Stimulated activated CD4-positive, alpha-beta T cell treated with anti-CD3 and anti-CD28 coated beads, Interleukin-1b, Interleukin-23, amount 100 ng/mL, for 4 hours (primary cell): ENCODE results near the gene BICDL1.

Source experiments
- DNase-seq, 2 donors: peaks; one replicate each; pipeline ENCODE4 v3.0.0-alpha.2; 2020; ENCODE audit warnings: low read depth in 2 of 2

BICDL1 gene

GRCh38 chr12:120054293-120054692 lies 65.3 kb downstream of the BICDL1 start:
- no peak for DNase-seq

GRCh38 chr12:120055231-120056000 lies 66.4 kb downstream of the BICDL1 start:
- no peak for DNase-seq

DNA sequence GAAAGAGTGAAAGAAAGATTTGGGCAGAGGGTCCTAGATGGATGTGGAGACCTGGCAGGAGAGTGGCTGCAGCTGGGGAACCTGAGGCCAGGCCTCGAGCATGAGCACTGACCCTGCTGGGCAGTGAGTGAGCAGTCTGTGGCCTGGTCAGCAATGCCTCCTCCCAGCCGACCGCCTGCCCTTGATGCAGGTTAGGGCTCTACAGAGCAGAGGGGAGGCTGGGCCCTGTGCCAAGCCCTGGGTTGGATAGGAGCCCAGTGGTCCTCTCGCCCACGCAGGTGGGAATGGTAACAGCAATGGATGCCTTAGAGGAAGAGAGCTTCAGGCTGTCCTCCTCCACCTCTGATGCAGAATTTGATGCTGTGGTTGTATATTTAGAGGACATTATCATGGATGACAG lies 67.7 kb downstream of the BICDL1 start:
- DNase-seq: no peak

DNA sequence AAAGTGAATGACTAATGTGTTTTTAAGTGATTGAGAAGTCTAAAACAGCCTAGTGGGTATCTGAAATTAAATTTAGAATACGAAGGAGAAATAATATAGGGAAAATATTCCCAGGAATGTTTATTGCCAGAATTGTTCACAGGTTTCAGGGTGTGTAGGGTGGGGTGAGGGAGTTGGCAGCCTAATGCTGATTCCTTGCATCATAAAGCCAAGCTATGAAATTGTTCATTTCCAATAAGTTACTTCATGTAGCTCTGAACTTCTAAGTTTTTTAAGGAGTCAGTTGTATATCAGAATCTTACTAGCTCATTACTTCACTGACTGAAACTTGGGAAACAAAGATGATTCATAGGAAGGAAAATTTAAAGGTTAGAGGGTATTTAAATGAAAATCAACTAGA lies 71.2 kb downstream of the BICDL1 start:
- no peak for DNase-seq

- no peak for DNase-seq
These were observed 71.7 kb downstream of the BICDL1 start for GRCh38 chr12:120060717-120061116.

- no peak for DNase-seq
These were observed 72.7 kb downstream of the BICDL1 start for GRCh38 chr12:120061575-120062214.

DNA sequence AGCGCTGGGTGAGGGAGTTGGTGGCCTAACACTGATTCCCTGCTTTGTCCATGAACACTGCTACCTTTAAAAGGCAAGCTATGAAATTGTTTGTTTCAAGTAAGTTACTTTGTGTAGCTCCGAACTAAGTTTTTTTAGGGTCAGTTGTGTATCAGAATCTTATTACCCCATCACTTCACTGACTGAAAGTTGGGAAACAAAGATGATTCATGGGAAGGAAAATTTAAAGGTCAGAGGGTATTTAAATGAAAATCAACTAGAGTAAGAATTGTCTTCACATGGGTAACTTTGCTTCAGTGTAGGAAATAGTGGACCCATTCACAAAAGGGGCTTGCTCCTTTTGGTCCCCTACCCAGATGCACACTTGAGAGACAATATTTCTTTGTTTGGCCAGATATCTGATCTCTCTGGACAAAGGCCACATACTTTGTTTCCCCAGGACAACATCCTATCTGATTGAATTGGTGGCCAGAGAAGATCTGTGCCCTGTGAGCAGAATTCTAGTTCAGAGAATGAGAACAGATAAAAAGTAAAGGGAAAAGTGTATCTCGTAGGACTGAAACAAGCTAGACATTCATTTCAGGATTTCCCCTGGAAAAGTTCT lies 74.0 kb downstream of the BICDL1 start:
- DNase-seq: no peak

DNA sequence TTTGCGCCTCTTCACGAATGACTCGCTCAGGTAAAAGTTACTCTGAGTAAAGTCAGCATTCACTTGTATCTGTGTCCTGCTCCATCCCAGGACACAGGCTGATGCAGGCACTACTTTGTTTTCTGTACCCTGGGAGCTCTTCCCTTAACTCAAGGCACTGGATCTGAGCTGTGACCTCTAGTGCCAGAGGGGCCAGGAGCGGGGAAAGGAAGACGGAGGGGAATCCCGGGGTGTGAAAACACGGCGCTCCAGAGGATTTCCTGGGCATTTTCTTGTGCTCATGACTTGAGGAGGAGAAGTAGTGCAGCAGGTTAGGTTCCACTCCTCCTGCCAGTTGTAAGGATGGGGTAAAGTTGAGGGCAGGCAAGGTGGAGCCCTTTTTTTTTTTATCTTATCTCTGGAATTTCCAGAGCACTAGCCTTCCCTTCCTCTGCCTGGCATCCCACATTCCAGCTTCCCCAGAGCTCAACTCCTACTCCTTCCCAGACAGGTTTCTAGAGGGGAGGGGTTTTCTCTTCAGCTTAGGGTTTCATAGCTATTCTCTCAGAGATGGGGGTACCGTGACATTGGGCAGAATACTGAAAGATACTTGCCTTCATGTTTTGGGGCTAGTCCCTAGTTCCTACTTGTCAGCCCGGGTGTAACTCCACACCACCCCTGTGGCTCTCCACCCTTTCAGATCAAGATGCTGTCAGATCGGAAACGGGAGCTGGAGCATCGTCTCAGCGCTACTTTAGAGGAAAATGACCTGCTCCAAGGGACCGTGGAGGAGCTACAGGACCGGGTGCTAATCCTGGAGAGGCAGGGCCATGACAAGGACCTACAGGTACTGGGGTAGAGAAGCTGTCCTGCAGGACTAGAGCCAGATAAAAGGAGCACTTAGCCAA lies 75.3 kb downstream of the BICDL1 start:
- DNase-seq: no peak

- no peak for DNase-seq
These were observed 76.4 kb downstream of the BICDL1 start for GRCh38 chr12:120065472-120065871.

GRCh38 chr12:120066341-120066740 lies 77.3 kb downstream of the BICDL1 start:
- DNase-seq: no peak

- DNase-seq: no peak
These were observed 78.2 kb downstream of the BICDL1 start for GRCh38 chr12:120067084-120067869.

DNA sequence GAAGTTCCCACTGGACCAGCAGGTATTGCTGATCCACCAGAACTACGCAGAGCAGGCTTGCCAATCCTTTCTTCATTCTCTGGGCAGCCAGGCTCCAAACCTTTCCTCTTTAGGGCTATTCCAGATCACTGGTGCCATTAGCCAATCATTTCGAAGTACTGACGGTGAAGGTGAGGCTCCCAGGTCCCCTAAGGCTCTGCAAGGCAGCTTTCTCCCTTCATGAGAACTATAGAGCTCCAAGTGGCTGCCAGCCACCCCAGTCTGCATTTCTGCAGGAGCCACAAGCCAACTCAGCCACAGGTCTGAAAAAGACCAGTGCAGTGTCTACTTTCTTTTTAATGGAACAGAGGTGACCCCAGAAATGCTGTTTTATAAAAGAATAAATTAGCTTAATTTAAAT lies 78.9 kb downstream of the BICDL1 start:
- DNase-seq: no peak

GRCh38 chr12:120069278-120069677 lies 80.2 kb downstream of the BICDL1 start:
- no peak for DNase-seq

DNA sequence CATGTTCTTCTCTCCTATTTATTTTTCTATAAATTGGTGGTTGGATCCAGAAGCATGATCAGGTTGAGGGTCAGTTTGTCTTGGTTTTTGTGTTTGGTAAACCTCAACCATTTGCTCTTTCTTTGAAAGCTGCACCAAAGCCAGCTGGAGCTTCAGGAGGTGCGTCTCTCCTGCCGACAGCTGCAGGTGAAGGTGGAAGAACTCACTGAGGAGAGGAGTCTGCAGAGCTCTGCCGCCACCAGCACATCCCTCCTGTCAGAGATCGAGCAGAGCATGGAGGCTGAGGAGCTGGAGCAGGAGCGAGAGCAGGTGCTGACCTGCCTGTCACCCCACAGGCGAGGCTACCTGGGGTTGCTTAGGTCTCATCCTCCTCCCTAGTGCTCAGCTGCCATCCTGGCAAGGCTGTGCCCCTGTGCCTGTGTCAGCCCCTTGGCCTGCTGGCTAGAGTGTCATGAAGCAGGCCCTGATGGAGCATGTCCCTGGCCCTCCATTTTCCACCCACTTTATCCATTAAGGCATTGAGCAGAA lies 82.5 kb downstream of the BICDL1 start:
- DNase-seq: no peak

- no peak for DNase-seq
These were observed 83.6 kb downstream of the BICDL1 start for GRCh38 chr12:120072472-120073249.

- DNase-seq: no peak
These were observed 86.1 kb downstream of the BICDL1 start for GRCh38 chr12:120075034-120075616.

GRCh38 chr12:120076651-120077050 lies 87.6 kb downstream of the BICDL1 start:
- no peak for DNase-seq

GRCh38 chr12:120077260-120077659 lies 88.2 kb downstream of the BICDL1 start:
- no peak for DNase-seq

GRCh38 chr12:120078868-120079267 lies 89.8 kb downstream of the BICDL1 start:
- no peak for DNase-seq
